HepG2 (cell line): ENCODE results near the gene ADAMTS17.

Source experiments
- ATF3 ChIP-seq: sonication (generic); formaldehyde crosslinking; IDR thresholded peaks from 2 replicates; pipeline ENCODE4 v1.4.0; 2020; ENCODE audit warnings: missing genetic modification reagents
- CTCF ChIP-seq: sonication (generic); formaldehyde crosslinking; IDR thresholded peaks from 2 replicates; pipeline ENCODE4 v1.5.0; 2020; ENCODE audit warnings: mild to moderate bottlenecking, missing genetic modification reagents, moderate library complexity
- EZH2 ChIP-seq: conservative IDR thresholded peaks from 2 replicates; pipeline ENCODE4 v1.6.1; 2012; ENCODE audit warnings: mild to moderate bottlenecking, low read depth, low read length, moderate library complexity
- HNF4G ChIP-seq, 2 experiments: sonication (generic) in 1 of 2; formaldehyde crosslinking in 1 of 2; IDR thresholded peaks; 2 replicates each; pipeline versions ENCODE4 v1.4.0 to v1.6.1; 2011 to 2020; ENCODE audit warnings: borderline replicate concordance in 2 of 2, low read depth in 2 of 2, mild to moderate bottlenecking in 2 of 2, low read length in 1 of 2, missing genetic modification reagents in 1 of 2, moderate library complexity in 1 of 2
- KLF6 ChIP-seq: IDR thresholded peaks from 2 replicates; pipeline ENCODE4 v1.8.0; 2016; ENCODE audit warnings: missing biosample characterization, missing genetic modification reagents
- MAX ChIP-seq: IDR thresholded peaks from 2 replicates; pipeline ENCODE4 v1.6.1; 2012; ENCODE audit warnings: inconsistent platforms
- SMC3 ChIP-seq: IDR thresholded peaks from 2 replicates; pipeline ENCODE4 v1.6.1; 2011; ENCODE audit warnings: low read length, improper control_type of control experiment
- TARDBP ChIP-seq: sonication (generic); formaldehyde crosslinking; IDR thresholded peaks from 2 replicates; pipeline ENCODE4 v1.8.0; 2022; ENCODE audit warnings: mild to moderate bottlenecking, missing genetic modification reagents
- ZBTB7A ChIP-seq: sonication (generic); formaldehyde crosslinking; IDR thresholded peaks from 2 replicates; pipeline ENCODE4 v1.8.0; 2022; ENCODE audit warnings: mild to moderate bottlenecking, missing genetic modification reagents
- ZNF121 ChIP-seq: sonication (generic); formaldehyde crosslinking; IDR thresholded peaks from 2 replicates; pipeline ENCODE4 v1.5.0; 2020; ENCODE audit warnings: mild to moderate bottlenecking, missing genetic modification reagents
- ZNF512B ChIP-seq: sonication (generic); formaldehyde crosslinking; IDR thresholded peaks from 2 replicates; pipeline ENCODE4 v1.5.1; 2020; ENCODE audit warnings: missing genetic modification reagents, mild to moderate bottlenecking, borderline replicate concordance

- TF ChIP-seq ZNF512B (CRISPR knock-in tag) (no peak), MAX (no peak), ZBTB7A (CRISPR knock-in tag) (no peak), CTCF (CRISPR knock-in tag) (no peak), TARDBP (CRISPR knock-in tag) (peak; percentile 37; the same call in 1 of the 2 replicates), EZH2 (no peak), ZNF121 (CRISPR knock-in tag) (no peak), HNF4G (IDR thresholded peaks at IDR 0.05; ENCODE audit: borderline replicate concordance, low read depth, low read length) (peak; percentile 81), HNF4G (CRISPR knock-in tag; IDR thresholded peaks at IDR 0.05; ENCODE audit: borderline replicate concordance, low read depth) (peak; percentile 76; the same call in 1 of the 2 replicates), SMC3 (no peak), ATF3 (CRISPR knock-in tag) (no peak), KLF6 (CRISPR knock-in tag) (no peak)
Measured at GRCh38 chr15:100211855-100212850, 129.6 kb downstream of the ADAMTS17 start.
